Esophagus squamous epithelium (tissue), 4 donors: ENCODE data around the gene PTPRG.

Experiments used
- POLR2A ChIP-seq, 4 donors: fragments of 450-650 bp; IDR thresholded peaks; one replicate each; pipeline ENCODE4 v1.6.1; 2017; ENCODE audit warnings: antibody characterized with exemption in 4 of 4, mild to moderate bottlenecking in 4 of 4, moderate library complexity in 3 of 4
- TF ChIP-seq, protein P1 (sequence below), 6 experiments: fragments of 450-650 bp in 4 of 6; fragments of 200-600 bp in 2 of 6; sonication (generic) in 2 of 6; IDR thresholded peaks; one replicate each; pipeline ENCODE4 v1.5.1; 2016 to 2019; ENCODE audit warnings: antibody characterized with exemption in 6 of 6, mild to moderate bottlenecking in 4 of 6, moderate library complexity in 4 of 6

DNA sequence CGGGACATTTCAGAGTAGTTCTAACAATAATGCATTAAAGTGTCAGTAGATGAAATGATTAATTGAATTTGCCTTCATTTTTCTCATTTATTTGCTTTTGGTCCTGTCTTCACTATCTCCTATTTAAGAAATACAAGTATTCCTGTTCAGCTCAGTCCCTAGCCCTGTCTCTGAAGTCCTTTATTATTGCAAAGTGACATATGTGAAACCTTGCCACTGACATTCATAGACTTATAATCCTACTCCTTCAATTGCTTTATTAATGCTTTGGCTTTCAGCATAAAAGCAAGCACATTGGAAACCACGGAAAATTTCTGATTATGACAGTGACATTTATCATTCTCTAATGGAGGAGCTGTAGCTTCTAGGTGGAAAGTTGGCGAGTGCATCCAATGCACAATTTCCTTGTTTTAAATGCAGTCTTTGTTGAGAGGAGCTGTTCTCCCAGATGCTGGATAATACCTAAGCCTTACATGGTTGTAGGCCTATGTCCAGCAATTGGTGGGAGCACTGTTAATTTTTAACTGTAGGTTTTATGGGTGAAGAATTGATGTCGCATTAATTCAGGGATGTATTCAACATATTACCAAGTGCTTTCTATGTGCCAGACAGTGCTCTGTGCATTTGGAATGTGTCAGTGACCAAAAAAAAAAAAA, 474.2 kb downstream of the PTPRG start:
- TF ChIP-seq, protein P1, sequence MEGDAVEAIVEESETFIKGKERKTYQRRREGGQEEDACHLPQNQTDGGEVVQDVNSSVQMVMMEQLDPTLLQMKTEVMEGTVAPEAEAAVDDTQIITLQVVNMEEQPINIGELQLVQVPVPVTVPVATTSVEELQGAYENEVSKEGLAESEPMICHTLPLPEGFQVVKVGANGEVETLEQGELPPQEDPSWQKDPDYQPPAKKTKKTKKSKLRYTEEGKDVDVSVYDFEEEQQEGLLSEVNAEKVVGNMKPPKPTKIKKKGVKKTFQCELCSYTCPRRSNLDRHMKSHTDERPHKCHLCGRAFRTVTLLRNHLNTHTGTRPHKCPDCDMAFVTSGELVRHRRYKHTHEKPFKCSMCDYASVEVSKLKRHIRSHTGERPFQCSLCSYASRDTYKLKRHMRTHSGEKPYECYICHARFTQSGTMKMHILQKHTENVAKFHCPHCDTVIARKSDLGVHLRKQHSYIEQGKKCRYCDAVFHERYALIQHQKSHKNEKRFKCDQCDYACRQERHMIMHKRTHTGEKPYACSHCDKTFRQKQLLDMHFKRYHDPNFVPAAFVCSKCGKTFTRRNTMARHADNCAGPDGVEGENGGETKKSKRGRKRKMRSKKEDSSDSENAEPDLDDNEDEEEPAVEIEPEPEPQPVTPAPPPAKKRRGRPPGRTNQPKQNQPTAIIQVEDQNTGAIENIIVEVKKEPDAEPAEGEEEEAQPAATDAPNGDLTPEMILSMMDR (IDR thresholded peaks at IDR 0.05): no peak
- no peak for TF ChIP-seq POLR2A (IDR thresholded peaks at IDR 0.05)
